Measurements from ENCODE around the gene ABCA7. TPM values are rescaled to one million over a fixed set of nuclear protein-coding genes. Genes with fewer than 3 reads are reported as not detected.

Gene ABCA7
- total RNA-seq, 1 experiment from 2014 or later, result 18.2 TPM

- TF ChIP-seq CTCF (IDR thresholded peaks at IDR 0.05; ENCODE audit: unreplicated experiment), result no peak
- no peaks in the 10 kb centered on the region for H3K9me3 Mint-ChIP-seq (ENCODE audit: unreplicated experiment)
- ChIA-PET POLR2A (no interaction called here), CTCF (no interaction called here)
- no peaks in the 10 kb centered on the region for H3K27me3 Mint-ChIP-seq (ENCODE audit: insufficient read depth, unreplicated experiment)
- H3K27ac Mint-ChIP-seq (ENCODE audit: low read depth, unreplicated experiment), result peak overlapping the region; percentile 59
- no TSS peak for BruUV-seq (replicated peaks)
- no peak overlapping the region for H3K4me3 Mint-ChIP-seq (ENCODE audit: unreplicated experiment)
- peak; percentile 39 for DNase-seq (ENCODE audit: unreplicated experiment)
- H3K4me1 Mint-ChIP-seq (ENCODE audit: insufficient read depth, unreplicated experiment), result peaks cover 23% of the 10 kb centered on the region
- peaks cover 6% of the 10 kb centered on the region for H3K36me3 Mint-ChIP-seq (ENCODE audit: insufficient read depth, unreplicated experiment)
- intact Hi-C loops (cut with micrococcal nuclease), result loop anchor here (5.0 kb wide), 1 partner anchor 33 kb away; the partner anchor contains the start of gene GPX4
These were observed 29.3 kb downstream of the ABCA7 start for GRCh38 chr19:1069009-1069779.

- H3K27me3 Mint-ChIP-seq (ENCODE audit: insufficient read depth, unreplicated experiment), result no peaks in the 10 kb centered on the region
- DNase-seq (ENCODE audit: unreplicated experiment), result no peak
- no TSS peak for BruUV-seq (replicated peaks)
- H3K4me3 Mint-ChIP-seq (ENCODE audit: unreplicated experiment), result no peak overlapping the region
- no peaks in the 10 kb centered on the region for H3K9me3 Mint-ChIP-seq (ENCODE audit: unreplicated experiment)
- ChIA-PET CTCF (interaction anchor here (0.6 kb wide), 1 partner anchor 13 kb away, joined by 3 read pairs; no protein-coding TSS in a partner anchor), POLR2A (interaction anchor here (0.5 kb wide), 1 partner anchor 1022 kb away, joined by 3 read pairs; no protein-coding TSS in a partner anchor)
- H3K36me3 Mint-ChIP-seq (ENCODE audit: insufficient read depth, unreplicated experiment), result peaks cover 6% of the 10 kb centered on the region
- H3K27ac Mint-ChIP-seq (ENCODE audit: low read depth, unreplicated experiment), result no peak overlapping the region
- intact Hi-C loops (cut with micrococcal nuclease), result no loop called here
- no peak for TF ChIP-seq CTCF (IDR thresholded peaks at IDR 0.05; ENCODE audit: unreplicated experiment)
- H3K4me1 Mint-ChIP-seq (ENCODE audit: insufficient read depth, unreplicated experiment), result peaks cover 16% of the 10 kb centered on the region
These were observed 30.6 kb downstream of the ABCA7 start for GRCh38 chr19:1070576-1070930.

GRCh38 chr19:1070931-1071791 is 31.3 kb downstream of the ABCA7 start:
- POLR2A ChIA-PET, result no interaction called here
- TF ChIP-seq CTCF (IDR thresholded peaks at IDR 0.05; ENCODE audit: unreplicated experiment), result no peak
- peaks cover 6% of the 10 kb centered on the region for H3K36me3 Mint-ChIP-seq (ENCODE audit: insufficient read depth, unreplicated experiment)
- intact Hi-C loops (cut with micrococcal nuclease), result no loop called here
- DNase-seq (ENCODE audit: unreplicated experiment), result no peak
- peaks cover 16% of the 10 kb centered on the region for H3K4me1 Mint-ChIP-seq (ENCODE audit: insufficient read depth, unreplicated experiment)
- CTCF ChIA-PET, result interaction anchor here (0.6 to 1.1 kb wide), 2 partner anchors 14 to 185 kb away, joined by 3 to 4 read pairs; no protein-coding TSS in a partner anchor
- H3K4me3 Mint-ChIP-seq (ENCODE audit: unreplicated experiment), result no peak overlapping the region
- no peaks in the 10 kb centered on the region for H3K9me3 Mint-ChIP-seq (ENCODE audit: unreplicated experiment)
- no peaks in the 10 kb centered on the region for H3K27me3 Mint-ChIP-seq (ENCODE audit: insufficient read depth, unreplicated experiment)
- no TSS peak for BruUV-seq (replicated peaks)
- H3K27ac Mint-ChIP-seq (ENCODE audit: low read depth, unreplicated experiment), result no peak overlapping the region

All from MCF 10A (cell line).